Measurements from ENCODE around the gene KIF26B. TPM values are rescaled to one million over a fixed set of nuclear protein-coding genes. Genes with fewer than 3 reads are reported as not detected.

KIF26B gene
- total and polyA plus RNA-seq, 10 of the 15 experiments (the other 5 are each of a cell fraction or from before 2014, with no cell fraction given): 0.35 to 11.6 (median 2.2) TPM

- Histone ChIP-seq H3K36me3 (ENCODE audit: control insufficient read depth in 2 of 2, insufficient read depth in 2 of 2, low read length in 1 of 2) (no peaks in the 10 kb centered on the region), H3K4me1 (ENCODE audit: control insufficient read depth, insufficient read depth, low read length) (no peaks in the 10 kb centered on the region), H3K9ac (ENCODE audit: control insufficient read depth, insufficient read depth, low read length) (no peak overlapping the region), H4K20me1 (ENCODE audit: control insufficient read depth, insufficient read depth) (no peaks in the 10 kb centered on the region), H3K79me2 (ENCODE audit: control insufficient read depth, insufficient read depth, low read length) (no peaks in the 10 kb centered on the region), H3K27ac (ENCODE audit: control insufficient read depth, insufficient read depth) (no peak overlapping the region), H3K4me2 (ENCODE audit: control insufficient read depth, insufficient read depth) (no peak overlapping the region), H3K4me3 (no peak overlapping the region), H3K27me3 (replicated peaks in 1 of 2; ENCODE audit: control insufficient read depth in 2 of 2, insufficient read depth in 2 of 2, low read length in 1 of 2) (no peaks in the 10 kb centered on the region), H3K9me3 (replicated peaks; ENCODE audit: control insufficient read depth, insufficient read depth, low read length) (no peaks in the 10 kb centered on the region), H2AFZ (ENCODE audit: control insufficient read depth, low read depth, low read length) (no peak overlapping the region)
- ChIA-PET RAD21 (ENCODE audit: unreplicated experiment) (no interaction called here), POLR2A (no interaction called here), CTCF (no interaction called here), SMC1A (ENCODE audit: uncharacterized antibody, unreplicated experiment) (interaction anchor here (1.3 kb wide), 1 partner anchor 275 kb away, joined by 3 read pairs; no protein-coding TSS in a partner anchor)
- TF ChIP-seq SUZ12 (IDR thresholded peaks at IDR 0.05; ENCODE audit: unreplicated experiment) (no peak), POLR2AphosphoS5 (IDR thresholded peaks at IDR 0.05; ENCODE audit: low read length) (no peak), FOXM1 (IDR thresholded peaks at IDR 0.05; ENCODE audit: low read depth, low read length) (no peak), STAT1 (conservative IDR thresholded peaks at IDR 0.05) (no peak), ZNF207 (IDR thresholded peaks at IDR 0.05; ENCODE audit: borderline replicate concordance) (no peak), ATF7 (IDR thresholded peaks at IDR 0.05; ENCODE audit: low read depth) (no peak), NFYA (IDR thresholded peaks at IDR 0.05; ENCODE audit: borderline replicate concordance, low read depth, low read length) (no peak), CTCF (IDR thresholded peaks at IDR 0.05 in 2 of 3, conservative IDR thresholded peaks at IDR 0.05 in 1 of 3; ENCODE audit: control insufficient read depth in 2 of 3, extremely low read depth in 1 of 3, insufficient read depth in 1 of 3, low read depth in 3 of 3, low read length in 3 of 3) (no peak)
- TF ChIP-seq, protein P1, sequence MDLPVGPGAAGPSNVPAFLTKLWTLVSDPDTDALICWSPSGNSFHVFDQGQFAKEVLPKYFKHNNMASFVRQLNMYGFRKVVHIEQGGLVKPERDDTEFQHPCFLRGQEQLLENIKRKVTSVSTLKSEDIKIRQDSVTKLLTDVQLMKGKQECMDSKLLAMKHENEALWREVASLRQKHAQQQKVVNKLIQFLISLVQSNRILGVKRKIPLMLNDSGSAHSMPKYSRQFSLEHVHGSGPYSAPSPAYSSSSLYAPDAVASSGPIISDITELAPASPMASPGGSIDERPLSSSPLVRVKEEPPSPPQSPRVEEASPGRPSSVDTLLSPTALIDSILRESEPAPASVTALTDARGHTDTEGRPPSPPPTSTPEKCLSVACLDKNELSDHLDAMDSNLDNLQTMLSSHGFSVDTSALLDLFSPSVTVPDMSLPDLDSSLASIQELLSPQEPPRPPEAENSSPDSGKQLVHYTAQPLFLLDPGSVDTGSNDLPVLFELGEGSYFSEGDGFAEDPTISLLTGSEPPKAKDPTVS (IDR thresholded peaks at IDR 0.05; ENCODE audit: low read depth, low read length): no peak
- TF ChIP-seq, protein P2, sequence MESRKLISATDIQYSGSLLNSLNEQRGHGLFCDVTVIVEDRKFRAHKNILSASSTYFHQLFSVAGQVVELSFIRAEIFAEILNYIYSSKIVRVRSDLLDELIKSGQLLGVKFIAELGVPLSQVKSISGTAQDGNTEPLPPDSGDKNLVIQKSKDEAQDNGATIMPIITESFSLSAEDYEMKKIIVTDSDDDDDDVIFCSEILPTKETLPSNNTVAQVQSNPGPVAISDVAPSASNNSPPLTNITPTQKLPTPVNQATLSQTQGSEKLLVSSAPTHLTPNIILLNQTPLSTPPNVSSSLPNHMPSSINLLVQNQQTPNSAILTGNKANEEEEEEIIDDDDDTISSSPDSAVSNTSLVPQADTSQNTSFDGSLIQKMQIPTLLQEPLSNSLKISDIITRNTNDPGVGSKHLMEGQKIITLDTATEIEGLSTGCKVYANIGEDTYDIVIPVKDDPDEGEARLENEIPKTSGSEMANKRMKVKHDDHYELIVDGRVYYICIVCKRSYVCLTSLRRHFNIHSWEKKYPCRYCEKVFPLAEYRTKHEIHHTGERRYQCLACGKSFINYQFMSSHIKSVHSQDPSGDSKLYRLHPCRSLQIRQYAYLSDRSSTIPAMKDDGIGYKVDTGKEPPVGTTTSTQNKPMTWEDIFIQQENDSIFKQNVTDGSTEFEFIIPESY (IDR thresholded peaks at IDR 0.05): no peak
- TF ChIP-seq, protein P3, sequence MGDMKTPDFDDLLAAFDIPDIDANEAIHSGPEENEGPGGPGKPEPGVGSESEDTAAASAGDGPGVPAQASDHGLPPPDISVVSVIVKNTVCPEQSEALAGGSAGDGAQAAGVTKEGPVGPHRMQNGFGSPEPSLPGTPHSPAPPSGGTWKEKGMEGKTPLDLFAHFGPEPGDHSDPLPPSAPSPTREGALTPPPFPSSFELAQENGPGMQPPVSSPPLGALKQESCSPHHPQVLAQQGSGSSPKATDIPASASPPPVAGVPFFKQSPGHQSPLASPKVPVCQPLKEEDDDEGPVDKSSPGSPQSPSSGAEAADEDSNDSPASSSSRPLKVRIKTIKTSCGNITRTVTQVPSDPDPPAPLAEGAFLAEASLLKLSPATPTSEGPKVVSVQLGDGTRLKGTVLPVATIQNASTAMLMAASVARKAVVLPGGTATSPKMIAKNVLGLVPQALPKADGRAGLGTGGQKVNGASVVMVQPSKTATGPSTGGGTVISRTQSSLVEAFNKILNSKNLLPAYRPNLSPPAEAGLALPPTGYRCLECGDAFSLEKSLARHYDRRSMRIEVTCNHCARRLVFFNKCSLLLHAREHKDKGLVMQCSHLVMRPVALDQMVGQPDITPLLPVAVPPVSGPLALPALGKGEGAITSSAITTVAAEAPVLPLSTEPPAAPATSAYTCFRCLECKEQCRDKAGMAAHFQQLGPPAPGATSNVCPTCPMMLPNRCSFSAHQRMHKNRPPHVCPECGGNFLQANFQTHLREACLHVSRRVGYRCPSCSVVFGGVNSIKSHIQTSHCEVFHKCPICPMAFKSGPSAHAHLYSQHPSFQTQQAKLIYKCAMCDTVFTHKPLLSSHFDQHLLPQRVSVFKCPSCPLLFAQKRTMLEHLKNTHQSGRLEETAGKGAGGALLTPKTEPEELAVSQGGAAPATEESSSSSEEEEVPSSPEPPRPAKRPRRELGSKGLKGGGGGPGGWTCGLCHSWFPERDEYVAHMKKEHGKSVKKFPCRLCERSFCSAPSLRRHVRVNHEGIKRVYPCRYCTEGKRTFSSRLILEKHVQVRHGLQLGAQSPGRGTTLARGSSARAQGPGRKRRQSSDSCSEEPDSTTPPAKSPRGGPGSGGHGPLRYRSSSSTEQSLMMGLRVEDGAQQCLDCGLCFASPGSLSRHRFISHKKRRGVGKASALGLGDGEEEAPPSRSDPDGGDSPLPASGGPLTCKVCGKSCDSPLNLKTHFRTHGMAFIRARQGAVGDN (IDR thresholded peaks at IDR 0.05): no peak
- in situ Hi-C loops (cut with MboI) (no loop called here), intact Hi-C loops (cut with micrococcal nuclease; ENCODE audit: unreplicated experiment) (no loop called here)
- no peak for FAIRE-seq
- BruUV-seq (replicated peaks): no TSS peak
- 18% methylated on average over 9 of the region's 9 CpGs for WGBS (ENCODE audit: insufficient coverage, insufficient replicate concordance, low lambda C conversion rate, missing lambda C conversion rate)
- DNase-seq (ENCODE audit: low read depth, low spot score): no peak
- no peak; the same call in 2 of the 3 replicates for ATAC-seq
These were observed 560.5 kb downstream of the KIF26B start for GRCh38 chr1:245715291-245715701.
